GM18507 (cell line): ENCODE data around the gene MARVELD1.
"Not testable (repeated sequence)": the region's sequence is repeated elsewhere in the genome, so short reads cannot be mapped to it uniquely, and the experiment has no call there.

Experiments used
- DNase-seq: peaks from one replicate; pipeline ENCODE4 v3.0.0; 2011; ENCODE audit warnings: low read depth; ENCODE audit not compliant: insufficient read length; ENCODE audit errors: extremely low spot score
- FAIRE-seq: peaks from 2 replicates; lab custom pipeline; 2011; peaks lifted over from hg19 to GRCh38; lab: Jason Lieb, UNC

The MARVELD1 gene

GRCh38 chr10:97713339-97713825 lies at the start of gene MARVELD1:
Gene MARVELD1 (plus strand): TSS chr10:97713730. CDS start chr10:97713877, 147 bp downstream.
- DNase-seq, result no peak
- FAIRE-seq, result no peak

DNA sequence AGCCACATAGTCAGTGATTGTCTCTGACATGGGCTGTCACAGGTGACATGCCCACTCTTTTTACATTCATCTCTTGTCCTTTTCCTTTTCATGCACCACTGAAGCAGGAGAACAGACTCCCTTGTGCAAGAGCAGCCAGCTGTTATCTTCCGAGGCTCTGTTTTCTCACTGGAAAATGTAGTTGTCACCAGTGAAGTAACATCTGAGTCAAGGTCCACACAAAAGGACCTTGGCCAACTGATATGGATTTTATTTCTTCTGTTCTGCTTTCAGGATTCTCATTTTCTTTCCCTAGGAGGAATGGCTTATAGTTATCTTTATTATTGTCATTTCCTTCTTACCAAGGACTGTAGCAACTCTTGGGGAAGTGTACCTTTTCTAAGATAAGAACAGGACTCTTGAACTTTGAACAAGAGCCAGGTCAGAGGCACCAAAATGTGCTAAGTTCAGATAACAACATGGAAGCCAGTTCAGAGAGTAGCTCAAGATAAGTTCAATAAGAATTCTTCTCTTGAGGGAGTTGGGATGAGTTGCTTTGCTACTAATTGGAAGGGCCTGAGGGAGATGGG lies 49.2 kb upstream of the MARVELD1 start:
- FAIRE-seq (no peak), DNase-seq (no peak)

DNA sequence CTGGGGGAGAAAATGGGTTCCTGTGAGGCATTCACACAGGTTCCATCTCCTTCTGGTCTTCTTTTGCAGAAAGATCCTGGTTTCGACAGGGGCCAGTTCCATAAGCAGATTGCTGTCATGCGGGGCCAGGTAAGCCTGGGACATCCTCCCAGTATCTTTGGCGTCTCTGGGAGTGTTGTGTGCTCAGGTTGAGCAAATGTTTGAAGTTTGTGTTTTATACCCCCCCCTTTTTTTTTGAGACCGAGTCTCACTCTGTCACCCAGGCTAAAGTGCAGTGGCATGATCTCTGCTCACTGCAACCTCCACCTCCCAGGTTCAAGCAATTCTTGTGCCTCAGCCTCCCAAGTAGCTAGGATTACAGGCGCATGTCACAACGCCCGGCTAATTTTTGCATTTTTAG lies 46.5 kb upstream of the MARVELD1 start:
- DNase-seq, result no peak
- no peak for FAIRE-seq

DNA sequence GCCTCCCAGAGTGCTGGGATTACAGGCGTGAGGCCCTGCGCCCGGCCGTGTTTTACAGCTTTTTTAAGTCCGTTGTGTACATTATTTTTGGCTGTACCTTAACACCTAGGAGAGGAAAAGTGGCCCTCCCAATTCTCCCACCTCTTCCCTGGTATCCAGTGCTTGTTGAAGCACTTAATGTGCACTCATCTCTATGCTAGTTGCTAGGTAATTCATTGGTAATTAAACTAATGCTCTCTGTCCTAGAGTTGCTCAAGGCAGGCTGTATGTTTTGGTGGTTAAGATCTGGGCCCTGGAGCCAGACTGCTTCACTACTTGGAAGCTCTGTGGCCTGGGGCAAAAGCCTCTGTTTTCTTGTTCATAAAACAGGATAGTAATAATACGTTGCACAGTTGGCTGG lies 46.1 kb upstream of the MARVELD1 start:
- FAIRE-seq (no peak), DNase-seq (no peak)

- FAIRE-seq, result no peak
- DNase-seq, result no peak
Measured at GRCh38 chr10:97669571-97669970, 44.0 kb upstream of the MARVELD1 start.

- no peak for FAIRE-seq
Measured at GRCh38 chr10:97673736-97674525, 39.6 kb upstream of the MARVELD1 start.

DNA sequence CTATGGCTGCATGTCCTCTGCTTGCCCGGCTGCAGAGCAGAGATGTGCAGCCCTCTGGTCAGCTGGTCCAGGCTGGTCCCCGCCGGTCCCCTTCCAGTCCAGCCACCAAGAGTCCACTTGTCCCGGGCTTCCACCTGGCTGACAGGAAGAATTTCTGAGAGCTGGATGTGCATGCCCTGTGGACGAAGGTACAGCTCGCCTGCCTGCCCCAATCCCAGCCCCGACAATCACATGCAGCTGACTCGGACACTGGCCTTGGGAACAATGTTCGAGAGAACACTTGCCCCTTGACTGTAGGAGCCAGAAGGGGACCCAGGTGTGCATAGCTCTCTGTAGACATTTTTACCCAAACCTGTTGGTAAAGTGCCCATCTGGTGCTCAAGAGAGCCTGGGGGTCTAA lies 38.3 kb upstream of the MARVELD1 start:
- DNase-seq, result no peak
- no peak for FAIRE-seq

More at GRCh38 chr10:97673736-97674525, 39.6 kb upstream of the MARVELD1 start:
- DNase-seq, result no peak

DNA sequence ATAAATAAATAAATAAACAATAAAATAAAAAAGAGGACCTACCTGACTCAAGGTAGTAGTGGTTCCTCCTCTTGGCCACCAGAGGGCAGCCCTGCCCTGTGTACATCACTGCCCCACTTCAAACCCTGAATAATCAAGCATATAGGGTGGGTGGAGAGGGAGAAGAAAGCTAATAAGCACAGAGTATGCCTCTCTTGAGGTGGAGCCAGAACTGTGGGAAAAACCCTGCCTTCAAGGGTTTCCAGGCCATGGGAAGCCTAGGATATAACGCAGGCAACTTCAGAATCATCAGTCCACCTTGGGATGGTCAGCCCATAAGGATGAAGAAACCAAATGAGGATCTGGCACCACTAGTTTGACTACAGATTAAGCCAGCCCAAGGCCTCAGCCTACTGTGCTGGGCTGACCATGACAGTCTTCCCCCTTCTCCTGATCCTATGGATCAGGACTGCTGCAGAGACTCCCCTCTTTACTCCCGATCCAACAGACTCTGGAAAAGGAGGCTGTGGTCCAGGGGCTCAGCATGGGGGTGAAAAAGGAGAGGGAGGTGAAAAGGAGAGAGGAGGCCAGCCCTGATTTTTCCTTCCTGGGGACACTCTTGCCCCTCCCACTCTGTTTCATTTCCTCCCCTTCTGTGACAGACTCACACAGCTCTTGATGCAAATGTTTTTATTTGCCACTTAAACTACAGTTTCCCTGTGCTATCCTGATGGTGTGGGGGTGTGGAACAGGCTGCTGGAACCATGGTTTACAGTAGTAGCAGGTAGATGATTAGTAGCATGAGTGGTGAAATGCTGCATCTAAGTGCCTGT lies 36.6 kb upstream of the MARVELD1 start:
- FAIRE-seq (peak; percentile 65), DNase-seq (peak; percentile 58)

GRCh38 chr10:97679594-97679993 lies 33.9 kb upstream of the MARVELD1 start:
- FAIRE-seq (no peak), DNase-seq (no peak)

DNA sequence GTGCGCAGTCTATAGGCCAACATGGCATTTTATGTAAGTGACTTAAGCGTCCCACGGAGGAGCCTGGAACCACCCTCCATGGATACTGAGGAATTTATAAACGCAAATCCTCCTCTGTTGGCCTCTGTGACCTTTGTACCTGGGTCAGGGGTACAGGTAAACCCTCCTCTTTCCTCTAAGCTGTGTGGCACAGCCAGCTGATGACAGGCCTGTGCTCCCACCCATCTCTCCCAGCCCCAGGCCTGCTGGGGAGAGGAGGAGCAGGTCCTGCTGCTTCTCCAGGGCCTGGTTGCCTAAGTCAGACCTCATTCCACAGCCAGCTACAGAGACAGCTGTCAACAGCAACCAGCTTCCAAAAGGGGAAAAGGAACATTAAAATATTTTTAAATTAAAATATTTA lies 31.5 kb upstream of the MARVELD1 start:
- DNase-seq (no peak), FAIRE-seq (no peak)

- DNase-seq (no peak), FAIRE-seq (no peak)
Measured at GRCh38 chr10:97683556-97684367, 29.8 kb upstream of the MARVELD1 start.

- FAIRE-seq, DNase-seq: not testable (repeated sequence)
Measured at GRCh38 chr10:97684368-97684713, 29.2 kb upstream of the MARVELD1 start.

DNA sequence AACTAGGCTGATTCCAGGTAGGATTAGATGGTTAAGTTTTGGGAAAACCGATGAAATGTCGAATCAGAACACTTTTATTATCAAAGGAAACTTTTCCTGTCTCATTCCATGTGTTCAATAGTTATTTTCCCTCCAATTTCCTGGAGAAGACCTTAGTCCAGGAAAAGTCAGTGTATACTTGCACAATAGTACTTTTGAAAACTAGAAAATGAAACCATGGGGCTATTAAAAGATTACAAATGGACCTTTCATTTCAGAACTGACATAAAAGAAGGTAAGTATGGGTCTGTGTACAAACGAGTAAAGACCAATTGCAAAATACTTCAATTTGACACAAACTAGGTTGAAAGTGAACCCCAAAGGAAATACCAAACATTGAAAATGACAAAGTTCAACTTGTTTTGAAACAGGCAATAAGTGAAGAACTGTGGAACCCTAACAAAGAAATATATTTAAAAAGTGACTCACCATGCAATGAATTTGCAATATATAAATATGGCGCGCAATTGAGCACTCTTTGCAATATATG lies 28.6 kb upstream of the MARVELD1 start:
- DNase-seq (no peak), FAIRE-seq (no peak)

GRCh38 chr10:97685395-97685958 lies 28.1 kb upstream of the MARVELD1 start:
- DNase-seq (no peak), FAIRE-seq (no peak)

- no peak for DNase-seq
- FAIRE-seq, result no peak
Measured at GRCh38 chr10:97686301-97686961, 27.1 kb upstream of the MARVELD1 start.

DNA sequence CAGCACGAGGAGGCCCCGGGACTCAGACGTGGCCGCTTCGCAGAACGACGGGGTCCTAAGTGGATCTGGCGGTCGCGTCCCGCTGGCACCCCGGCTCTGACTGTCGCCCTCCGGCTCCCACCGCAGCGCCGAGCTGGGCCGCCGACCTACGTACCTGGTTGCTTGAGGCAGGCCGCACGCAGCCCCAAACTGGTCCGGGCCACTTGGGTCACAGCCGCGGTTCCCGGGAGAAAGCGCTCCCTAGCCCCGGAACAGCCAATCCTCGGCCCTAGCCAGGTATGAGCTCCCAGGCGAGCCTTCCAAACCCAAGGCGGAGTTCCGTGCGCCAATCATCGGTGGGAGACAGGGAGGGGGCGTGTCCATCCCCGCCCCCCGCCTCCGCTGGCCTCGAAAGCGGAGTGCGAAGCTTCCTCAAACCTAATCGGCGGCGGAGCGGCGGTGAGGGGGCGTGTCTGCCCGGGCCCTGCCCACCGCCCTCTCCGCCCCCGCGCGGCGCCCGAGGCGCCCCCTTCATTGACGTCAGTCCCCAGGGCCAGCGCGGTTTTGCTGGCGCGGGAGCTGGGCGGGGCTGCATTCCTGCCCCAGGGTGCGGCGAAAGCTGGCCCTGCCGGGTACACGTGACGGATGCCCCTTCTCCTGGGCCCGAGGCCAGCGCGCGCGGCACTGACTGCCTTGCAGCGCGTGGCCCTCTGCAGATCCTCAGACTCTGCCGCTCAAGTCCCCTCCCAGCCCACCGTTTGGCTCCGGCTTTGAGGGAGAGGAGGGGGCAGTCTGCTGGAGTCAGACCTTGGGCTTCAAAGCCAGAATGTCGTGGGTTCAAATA lies 26.4 kb upstream of the MARVELD1 start, which contains the start of gene AVPI1:
Gene AVPI1, minus strand, starts transcription at position 280 of the 823 bp plus-strand sequence. CDS start 7,336 bp downstream, outside the sequence.
- peak; percentile 89 for DNase-seq
- FAIRE-seq, result peak; percentile 96
